ENCODE measurements around the gene USP3. TPM values are rescaled to one million over a fixed set of nuclear protein-coding genes. Genes with fewer than 3 reads are reported as not detected.

USP3 gene
- total and polyA plus RNA-seq, 9 donors, result 21.1 to 76.0 (median 60.1) TPM

DNA sequence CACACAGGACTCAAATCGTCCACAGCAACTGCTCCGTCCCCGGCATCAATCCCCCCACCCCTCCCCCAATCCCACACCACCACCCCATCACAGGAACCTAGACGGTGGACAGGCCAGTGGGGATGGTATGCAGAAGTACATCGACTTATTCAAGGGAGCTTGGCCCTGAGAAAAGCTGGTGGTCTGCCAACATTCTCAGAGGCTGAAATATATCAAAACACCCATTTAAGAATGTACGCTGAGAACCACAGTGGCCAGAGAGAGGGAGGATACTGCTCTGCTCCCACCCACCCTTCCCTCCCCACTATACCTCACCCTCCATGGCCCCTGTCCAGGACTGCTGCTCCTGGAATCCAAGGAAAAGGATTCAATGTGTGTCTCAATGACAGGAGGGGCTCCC is 12.4 kb upstream of the USP3 start:
- DNase-seq, result no peak
- no peak overlapping the region for H3K27ac ChIP-seq
- no peaks in the 10 kb centered on the region for H3K9me3 ChIP-seq
- H3K36me3 ChIP-seq, result no peaks in the 10 kb centered on the region
- intact Hi-C loops (cut with DNase I), result loop anchor here in 1 of 4 donors (10.0 kb wide), 1 partner anchor 113 kb away; no protein-coding TSS in a partner anchor
- no peak overlapping the region for H3K4me3 ChIP-seq
- H3K27me3 ChIP-seq, result no peaks in the 10 kb centered on the region
- TF ChIP-seq POLR2A (IDR thresholded peaks at IDR 0.05), result no peak
- TF ChIP-seq EP300 (IDR thresholded peaks at IDR 0.05), result no peak
- TF ChIP-seq, protein P1, sequence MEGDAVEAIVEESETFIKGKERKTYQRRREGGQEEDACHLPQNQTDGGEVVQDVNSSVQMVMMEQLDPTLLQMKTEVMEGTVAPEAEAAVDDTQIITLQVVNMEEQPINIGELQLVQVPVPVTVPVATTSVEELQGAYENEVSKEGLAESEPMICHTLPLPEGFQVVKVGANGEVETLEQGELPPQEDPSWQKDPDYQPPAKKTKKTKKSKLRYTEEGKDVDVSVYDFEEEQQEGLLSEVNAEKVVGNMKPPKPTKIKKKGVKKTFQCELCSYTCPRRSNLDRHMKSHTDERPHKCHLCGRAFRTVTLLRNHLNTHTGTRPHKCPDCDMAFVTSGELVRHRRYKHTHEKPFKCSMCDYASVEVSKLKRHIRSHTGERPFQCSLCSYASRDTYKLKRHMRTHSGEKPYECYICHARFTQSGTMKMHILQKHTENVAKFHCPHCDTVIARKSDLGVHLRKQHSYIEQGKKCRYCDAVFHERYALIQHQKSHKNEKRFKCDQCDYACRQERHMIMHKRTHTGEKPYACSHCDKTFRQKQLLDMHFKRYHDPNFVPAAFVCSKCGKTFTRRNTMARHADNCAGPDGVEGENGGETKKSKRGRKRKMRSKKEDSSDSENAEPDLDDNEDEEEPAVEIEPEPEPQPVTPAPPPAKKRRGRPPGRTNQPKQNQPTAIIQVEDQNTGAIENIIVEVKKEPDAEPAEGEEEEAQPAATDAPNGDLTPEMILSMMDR (IDR thresholded peaks at IDR 0.05), result no peak
- peaks cover 3% of the 10 kb centered on the region for H3K4me1 ChIP-seq (ENCODE audit: insufficient read depth)
- 40 to 55% (median 41%) methylated on average over 6 of the region's 6 CpGs for WGBS, 3 donors

DNA sequence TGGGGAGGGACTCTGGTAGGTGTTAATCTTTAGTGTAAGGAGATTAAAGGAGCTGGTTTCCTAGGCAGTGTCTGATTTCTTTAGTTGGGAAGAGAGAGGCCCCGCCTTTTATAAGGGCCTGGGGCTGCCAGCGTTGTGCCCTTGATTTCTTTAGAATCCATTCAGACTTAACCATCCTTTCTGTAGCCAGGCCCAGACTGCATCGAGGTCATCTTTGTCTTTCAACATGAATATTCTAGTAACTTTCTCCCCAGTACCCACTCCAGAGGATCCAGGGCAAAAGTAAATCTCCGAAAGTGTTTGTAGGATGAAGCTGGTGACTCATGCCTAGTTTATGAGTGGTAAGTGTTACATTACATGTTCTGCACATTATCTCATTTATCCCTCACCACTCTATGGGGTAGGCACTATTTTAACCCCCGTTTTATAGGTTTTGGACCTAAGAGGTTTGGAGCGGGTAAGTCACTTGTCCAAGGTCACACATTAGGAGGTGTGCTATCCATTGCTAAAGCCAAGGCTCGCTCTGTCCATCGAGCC is 11.8 kb upstream of the USP3 start:
- intact Hi-C loops (cut with DNase I), result loop anchor here in 1 of 4 donors (10.0 kb wide), 1 partner anchor 112 kb away; no protein-coding TSS in a partner anchor
- TF ChIP-seq, protein P1 (IDR thresholded peaks at IDR 0.05), result no peak
- TF ChIP-seq POLR2A (IDR thresholded peaks at IDR 0.05) (no peak), EP300 (IDR thresholded peaks at IDR 0.05) (no peak)
- H3K27ac ChIP-seq, result no peak overlapping the region
- WGBS, 3 donors, result 79 to 84% (median 82%) methylated on average over 8 of the region's 8 CpGs
- no peaks in the 10 kb centered on the region for H3K9me3 ChIP-seq
- H3K4me1 ChIP-seq (ENCODE audit: insufficient read depth), result peaks cover 3% of the 10 kb centered on the region
- DNase-seq, result no peak
- H3K36me3 ChIP-seq, result no peaks in the 10 kb centered on the region
- no peak overlapping the region for H3K4me3 ChIP-seq
- no peaks in the 10 kb centered on the region for H3K27me3 ChIP-seq

DNA sequence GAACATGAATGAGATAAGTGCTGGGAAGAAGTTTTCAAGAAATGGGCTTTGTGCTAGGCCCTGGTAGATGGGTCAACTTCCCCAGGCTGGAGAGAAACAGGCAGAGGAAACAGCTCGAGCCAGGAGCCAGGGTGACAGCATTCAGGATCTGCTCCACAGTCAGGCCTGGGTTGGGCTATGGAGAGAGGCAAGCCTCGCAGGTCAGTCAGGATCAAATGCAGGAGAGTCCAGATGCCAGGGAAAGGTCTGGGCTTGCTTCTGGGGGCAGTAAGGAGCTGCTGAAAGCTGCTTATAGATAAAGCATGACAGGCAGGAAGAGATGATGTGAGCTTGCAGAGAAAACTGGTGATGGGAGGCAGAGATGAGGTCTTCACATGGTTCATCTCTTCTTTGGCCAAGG is 11.0 kb upstream of the USP3 start:
- Histone ChIP-seq H3K27ac (no peak overlapping the region), H3K9me3 (no peaks in the 10 kb centered on the region), H3K36me3 (no peaks in the 10 kb centered on the region), H3K27me3 (no peaks in the 10 kb centered on the region), H3K4me1 (ENCODE audit: insufficient read depth) (peaks cover 3% of the 10 kb centered on the region), H3K4me3 (no peak overlapping the region)
- intact Hi-C loops (cut with DNase I), result loop anchor here in 1 of 4 donors (10.0 kb wide), 1 partner anchor 111 kb away; no protein-coding TSS in a partner anchor
- DNase-seq, result no peak
- WGBS, 3 donors, result 95 to 100% (median 98%) methylated on average over 2 of the region's 2 CpGs
- TF ChIP-seq EP300 (IDR thresholded peaks at IDR 0.05) (no peak), POLR2A (IDR thresholded peaks at IDR 0.05) (no peak)
- TF ChIP-seq, protein P1 (IDR thresholded peaks at IDR 0.05), result no peak

DNA sequence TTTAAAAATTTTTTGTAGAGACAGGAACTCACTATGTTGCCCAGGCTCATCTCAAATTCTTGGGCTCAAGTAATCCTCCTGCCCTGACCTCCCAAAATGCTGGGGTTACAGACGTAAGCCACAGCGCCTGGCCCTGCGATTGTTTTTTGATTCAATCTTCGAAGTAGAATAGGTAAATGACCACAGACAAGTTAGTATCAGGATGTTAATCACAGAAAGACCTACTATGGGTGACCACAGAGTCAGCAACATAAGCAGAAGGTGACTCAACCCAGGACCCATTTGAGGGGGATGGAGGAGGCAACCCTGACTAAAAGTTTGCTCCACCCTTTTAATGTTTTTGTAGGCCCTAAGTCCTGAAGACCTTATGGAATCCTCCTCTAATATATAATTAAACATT is 10.0 kb upstream of the USP3 start:
- no peak for DNase-seq
- TF ChIP-seq POLR2A (IDR thresholded peaks at IDR 0.05), result no peak
- no peak for TF ChIP-seq EP300 (IDR thresholded peaks at IDR 0.05)
- TF ChIP-seq, protein P1 (IDR thresholded peaks at IDR 0.05), result no peak
- H3K9me3 ChIP-seq, result no peaks in the 10 kb centered on the region
- H3K27ac ChIP-seq, result no peak overlapping the region
- H3K4me1 ChIP-seq (ENCODE audit: insufficient read depth), result peaks cover 3% of the 10 kb centered on the region
- H3K4me3 ChIP-seq, result no peak overlapping the region
- no peaks in the 10 kb centered on the region for H3K27me3 ChIP-seq
- intact Hi-C loops (cut with DNase I), result loop anchor here in 1 of 4 donors (10.0 kb wide), 1 partner anchor 110 kb away; no protein-coding TSS in a partner anchor
- no peaks in the 10 kb centered on the region for H3K36me3 ChIP-seq
- WGBS, 3 donors, result 91 to 94% (median 93%) methylated on average over 4 of the region's 4 CpGs
